ENCODE results near the gene SLC16A11.
"Not testable (repeated sequence)": the region's sequence is repeated elsewhere in the genome, so short reads cannot be mapped to it uniquely, and the experiment has no call there.

SLC16A11 gene

GRCh38 chr17:7011415-7011814 is 32.5 kb downstream of the SLC16A11 start:
- DNase-seq (ENCODE audit: low read depth in 4 of 4, low spot score in 1 of 4): no peak

- no peak for DNase-seq (ENCODE audit: low read depth in 4 of 4, low spot score in 1 of 4)
These were observed 33.4 kb downstream of the SLC16A11 start for GRCh38 chr17:7010523-7010922.

- DNase-seq (ENCODE audit: low read depth in 4 of 4, low spot score in 1 of 4): no peak
These were observed 36.7 kb downstream of the SLC16A11 start for GRCh38 chr17:7007143-7007542.

GRCh38 chr17:7005716-7006115 is 38.2 kb downstream of the SLC16A11 start:
- no peak for DNase-seq (ENCODE audit: low read depth in 4 of 4, low spot score in 1 of 4)

- no peak for DNase-seq (ENCODE audit: low read depth in 4 of 4, low spot score in 1 of 4)
These were observed 39.3 kb downstream of the SLC16A11 start for GRCh38 chr17:7004398-7005253.

- no peak for DNase-seq (ENCODE audit: low read depth in 4 of 4, low spot score in 1 of 4)
These were observed 40.1 kb downstream of the SLC16A11 start for GRCh38 chr17:7003745-7004144.

GRCh38 chr17:7002288-7003047 is 41.4 kb downstream of the SLC16A11 start:
- DNase-seq (ENCODE audit: low read depth in 4 of 4, low spot score in 1 of 4): no peak

GRCh38 chr17:7001318-7001961 is 42.5 kb downstream of the SLC16A11 start:
- DNase-seq (ENCODE audit: low read depth in 4 of 4, low spot score in 1 of 4): no peak

GRCh38 chr17:6998855-6999508 is 44.9 kb downstream of the SLC16A11 start:
- no peak for DNase-seq (ENCODE audit: low read depth in 4 of 4, low spot score in 1 of 4)

GRCh38 chr17:6997171-6997570 is 46.7 kb downstream of the SLC16A11 start:
- no peak for DNase-seq (ENCODE audit: low read depth in 4 of 4, low spot score in 1 of 4)

- no peak for DNase-seq (ENCODE audit: low read depth in 4 of 4, low spot score in 1 of 4)
These were observed 47.5 kb downstream of the SLC16A11 start for GRCh38 chr17:6996256-6997011.

GRCh38 chr17:6995500-6996255 is 48.2 kb downstream of the SLC16A11 start, which contains the start of gene ALOX12:
Gene ALOX12, plus strand, starts transcription at chr17:6996049. Its CDS starts 69 bp downstream, at chr17:6996118.
- DNase-seq (ENCODE audit: low read depth in 4 of 4, low spot score in 1 of 4): no peak

GRCh38 chr17:6994666-6995256 is 49.1 kb downstream of the SLC16A11 start:
- DNase-seq (ENCODE audit: low read depth in 4 of 4, low spot score in 1 of 4): no peak

- no peak for DNase-seq (ENCODE audit: low read depth in 4 of 4, low spot score in 1 of 4)
These were observed 49.7 kb downstream of the SLC16A11 start for GRCh38 chr17:6994118-6994598.

- DNase-seq (ENCODE audit: low read depth in 4 of 4, low spot score in 1 of 4): not testable (repeated sequence)
These were observed 50.3 kb downstream of the SLC16A11 start for GRCh38 chr17:6993613-6994056.

All from stimulated activated CD4-positive, alpha-beta T cell treated with anti-CD3 and anti-CD28 coated beads, Interleukin-1b, Interleukin-23, amount 100 ng/mL, for 24 hours (primary cell).